SU-DHL-6 (cell line): ENCODE measurements around the gene LATS2.

Source experiments
- H2AFZ ChIP-seq: fragments of 200-600 bp; sonication (generic); 2 replicates; pipeline ENCODE4 v1.6.1; 2014; ENCODE audit warnings: low read depth, mild to moderate bottlenecking, moderate library complexity, mixed read lengths, antibody characterized with exemption, low read length; ENCODE audit not compliant: severe bottlenecking
- H3F3A ChIP-seq: fragments of 200-600 bp; shearing (Covaris generic); 2 replicates; pipeline ENCODE4 v1.6.0; 2016; ENCODE audit warnings: antibody characterized with exemption, mild to moderate bottlenecking; ENCODE audit not compliant: insufficient read depth
- H3K27ac ChIP-seq: fragments of 200-600 bp; sonication (generic); 2 replicates; pipeline ENCODE4 v1.5.1; 2016; ENCODE audit warnings: low read depth, mild to moderate bottlenecking, low read length, moderate library complexity, mixed read lengths
- H3K27me3 ChIP-seq: fragments of 200-600 bp; sonication (generic), shearing (Covaris generic); 2 replicates; pipeline ENCODE4 v1.6.0; 2014; ENCODE audit warnings: mild to moderate bottlenecking, low read length
- H3K36me3 ChIP-seq: fragments of 200-600 bp; sonication (generic); 2 replicates; pipeline ENCODE4 v1.6.1; 2014; ENCODE audit warnings: mild to moderate bottlenecking, low read length, mixed read lengths
- H3K4me2 ChIP-seq: fragments of 300-600, 200-600 bp; shearing (Covaris generic), sonication (generic); 2 replicates; pipeline ENCODE4 v1.6.0; 2014; ENCODE audit warnings: low read length, low read depth, mild to moderate bottlenecking; ENCODE audit not compliant: poor library complexity, severe bottlenecking
- H3K4me3 ChIP-seq: fragments of 200-600 bp; sonication (generic); 2 replicates; pipeline ENCODE4 v1.5.1; 2014; ENCODE audit warnings: antibody characterized with exemption, low read length, mild to moderate bottlenecking, mixed read lengths; ENCODE audit not compliant: insufficient read depth, poor library complexity, severe bottlenecking
- H3K79me2 ChIP-seq: fragments of 200-600 bp; sonication (generic); 2 replicates; pipeline ENCODE4 v1.6.1; 2014; ENCODE audit warnings: mild to moderate bottlenecking, low read length, moderate library complexity; ENCODE audit not compliant: insufficient read depth
- H3K9ac ChIP-seq: fragments of 200-600 bp; sonication (generic); 2 replicates; pipeline ENCODE4 v1.7.0; 2014; ENCODE audit warnings: mild to moderate bottlenecking, low read length
- H3K9me2 ChIP-seq: fragments of 200-600 bp; sonication (generic); replicated peaks from 2 replicates; pipeline ENCODE4 v1.6.1; 2014; ENCODE audit warnings: low read length; ENCODE audit not compliant: insufficient read depth
- H3K9me3 ChIP-seq: fragments of 200-600 bp; sonication (generic); 2 replicates; pipeline ENCODE4 v1.6.1; 2014; ENCODE audit warnings: low read length, mixed read lengths; ENCODE audit not compliant: insufficient read depth
- H4K20me1 ChIP-seq: fragments of 200-600 bp; sonication (generic); 2 replicates; pipeline ENCODE4 v1.6.1; 2014; ENCODE audit warnings: low read depth, mild to moderate bottlenecking, antibody characterized with exemption, low read length, moderate library complexity, mixed read lengths
- EZH2phosphoT487 ChIP-seq: fragments of 200-600 bp; sonication (generic), shearing (Covaris generic); conservative IDR thresholded peaks from 2 replicates; pipeline ENCODE4 v1.6.1; 2018; ENCODE audit warnings: mild to moderate bottlenecking, antibody characterized with exemption, low read length, moderate library complexity, mixed read lengths
- TF ChIP-seq, protein P1 (sequence below): fragments of 200-600 bp; sonication (generic); IDR thresholded peaks from one replicate; pipeline ENCODE4 v1.5.1; 2017; ENCODE audit warnings: antibody characterized with exemption, mild to moderate bottlenecking, low read length, moderate library complexity; ENCODE audit not compliant: insufficient read depth, poor library complexity, severe bottlenecking

Gene LATS2

DNA sequence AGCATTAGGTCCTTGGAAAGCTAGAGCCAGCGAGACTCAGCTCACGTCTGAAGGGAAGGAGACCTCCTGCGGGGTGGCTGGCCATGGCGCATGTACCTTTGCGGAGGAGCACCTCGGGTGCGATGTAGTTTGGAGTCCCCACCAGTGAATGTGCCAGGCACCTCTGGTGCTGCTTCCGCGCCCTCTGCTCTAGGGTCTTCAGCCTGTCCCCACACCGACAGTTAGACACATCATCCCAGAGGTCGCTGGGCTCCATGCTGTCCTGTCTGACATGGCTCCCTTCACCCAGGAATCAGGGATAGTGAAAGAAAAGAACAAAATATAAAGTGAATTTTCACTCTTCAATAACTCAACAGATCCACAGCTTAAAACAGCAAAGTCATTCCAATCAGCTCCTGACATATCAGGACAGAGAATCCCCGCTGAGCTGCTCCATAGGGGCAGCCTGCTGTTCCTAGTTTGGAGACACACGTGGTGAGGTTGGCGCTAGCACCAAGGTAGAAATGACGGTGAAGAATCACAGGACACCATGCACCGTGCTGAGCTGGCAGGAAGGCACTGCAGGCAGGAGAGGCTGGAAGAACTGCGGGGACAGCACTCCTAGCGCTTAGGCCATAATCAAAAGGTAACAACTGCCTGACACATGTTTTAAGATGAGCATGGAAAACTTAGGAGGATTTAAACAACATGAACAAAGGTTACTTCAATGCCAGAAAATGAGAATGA lies 79.9 kb downstream of the LATS2 start:
- no peaks in the 10 kb centered on the region for H3K79me2 ChIP-seq
- H3K36me3 ChIP-seq: no peaks in the 10 kb centered on the region
- no peaks in the 10 kb centered on the region for H3K9me3 ChIP-seq
- H3K27ac ChIP-seq: no peak overlapping the region
- TF ChIP-seq EZH2phosphoT487: no peak
- TF ChIP-seq, protein P1, sequence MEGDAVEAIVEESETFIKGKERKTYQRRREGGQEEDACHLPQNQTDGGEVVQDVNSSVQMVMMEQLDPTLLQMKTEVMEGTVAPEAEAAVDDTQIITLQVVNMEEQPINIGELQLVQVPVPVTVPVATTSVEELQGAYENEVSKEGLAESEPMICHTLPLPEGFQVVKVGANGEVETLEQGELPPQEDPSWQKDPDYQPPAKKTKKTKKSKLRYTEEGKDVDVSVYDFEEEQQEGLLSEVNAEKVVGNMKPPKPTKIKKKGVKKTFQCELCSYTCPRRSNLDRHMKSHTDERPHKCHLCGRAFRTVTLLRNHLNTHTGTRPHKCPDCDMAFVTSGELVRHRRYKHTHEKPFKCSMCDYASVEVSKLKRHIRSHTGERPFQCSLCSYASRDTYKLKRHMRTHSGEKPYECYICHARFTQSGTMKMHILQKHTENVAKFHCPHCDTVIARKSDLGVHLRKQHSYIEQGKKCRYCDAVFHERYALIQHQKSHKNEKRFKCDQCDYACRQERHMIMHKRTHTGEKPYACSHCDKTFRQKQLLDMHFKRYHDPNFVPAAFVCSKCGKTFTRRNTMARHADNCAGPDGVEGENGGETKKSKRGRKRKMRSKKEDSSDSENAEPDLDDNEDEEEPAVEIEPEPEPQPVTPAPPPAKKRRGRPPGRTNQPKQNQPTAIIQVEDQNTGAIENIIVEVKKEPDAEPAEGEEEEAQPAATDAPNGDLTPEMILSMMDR: no peak
- no peak overlapping the region for H3K9ac ChIP-seq
- H3K9me2 ChIP-seq: no peaks in the 10 kb centered on the region
- H4K20me1 ChIP-seq: no peaks in the 10 kb centered on the region
- H3K4me3 ChIP-seq: no peak overlapping the region
- H3F3A ChIP-seq: no peaks in the 10 kb centered on the region
- H3K4me2 ChIP-seq: no peak overlapping the region
- no peak overlapping the region for H2AFZ ChIP-seq
- H3K27me3 ChIP-seq: no peaks in the 10 kb centered on the region

DNA sequence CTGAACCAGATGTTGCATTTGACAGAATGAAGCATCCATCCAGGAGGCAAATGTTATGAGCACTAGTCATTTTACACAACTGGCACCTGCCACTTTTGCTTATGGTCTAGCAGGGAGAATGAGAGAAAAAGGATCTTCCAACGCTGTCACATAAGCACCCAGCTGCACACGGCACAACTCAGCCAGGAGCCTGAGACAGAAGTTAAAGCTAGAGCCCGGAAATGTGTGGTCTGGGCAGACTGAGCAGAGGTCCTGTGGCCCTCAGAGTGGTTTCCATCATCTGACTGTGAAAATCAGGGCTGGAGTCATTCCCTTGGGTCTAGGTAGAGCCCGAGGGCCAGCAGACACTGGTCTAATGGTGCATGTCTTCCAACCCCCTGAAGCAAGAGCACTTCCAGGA lies 80.5 kb downstream of the LATS2 start:
- H3K9me3 ChIP-seq: no peaks in the 10 kb centered on the region
- no peaks in the 10 kb centered on the region for H3K9me2 ChIP-seq
- no peaks in the 10 kb centered on the region for H3F3A ChIP-seq
- H2AFZ ChIP-seq: no peak overlapping the region
- H3K4me3 ChIP-seq: no peak overlapping the region
- TF ChIP-seq, protein P1: no peak
- TF ChIP-seq EZH2phosphoT487: no peak
- no peak overlapping the region for H3K27ac ChIP-seq
- no peak overlapping the region for H3K4me2 ChIP-seq
- H3K79me2 ChIP-seq: no peaks in the 10 kb centered on the region
- no peak overlapping the region for H3K9ac ChIP-seq
- H3K27me3 ChIP-seq: no peaks in the 10 kb centered on the region
- H4K20me1 ChIP-seq: no peaks in the 10 kb centered on the region
- no peaks in the 10 kb centered on the region for H3K36me3 ChIP-seq

DNA sequence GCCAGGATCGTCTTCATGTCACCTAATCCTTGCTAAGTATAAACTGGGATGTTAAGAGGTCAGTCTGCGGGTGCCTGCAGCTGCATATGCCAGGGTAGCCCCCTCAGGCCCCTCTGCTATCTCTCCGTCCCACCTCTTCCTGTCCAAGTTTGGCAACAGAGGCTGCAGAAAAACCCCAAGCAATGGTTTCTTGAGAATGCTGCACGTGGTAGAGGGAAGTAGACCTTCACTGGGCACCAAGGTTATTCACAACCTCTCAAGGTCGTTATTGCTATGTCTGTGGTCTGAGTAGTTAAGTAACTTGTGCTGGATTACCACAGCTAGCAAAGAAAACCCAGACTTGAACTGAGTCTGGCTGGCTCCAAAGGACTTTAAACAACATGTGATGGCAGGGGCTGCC lies 81.0 kb downstream of the LATS2 start:
- Histone ChIP-seq H3F3A (no peaks in the 10 kb centered on the region), H3K9me3 (no peaks in the 10 kb centered on the region), H4K20me1 (no peaks in the 10 kb centered on the region), H3K4me2 (no peak overlapping the region), H3K4me3 (no peak overlapping the region), H3K27ac (no peak overlapping the region), H2AFZ (no peak overlapping the region), H3K36me3 (no peaks in the 10 kb centered on the region), H3K79me2 (no peaks in the 10 kb centered on the region), H3K27me3 (no peaks in the 10 kb centered on the region), H3K9me2 (no peaks in the 10 kb centered on the region), H3K9ac (no peak overlapping the region)
- no peak for TF ChIP-seq EZH2phosphoT487
- TF ChIP-seq, protein P1: no peak
